Upper lobe of left lung (tissue), 6 donors: ENCODE data around the gene TBCA. TPM values are rescaled to one million over a fixed set of nuclear protein-coding genes. Genes with fewer than 3 reads are reported as not detected.

Source experiments
- ATAC-seq, 2 donors: fragments of 200-7000 bp; cut with Tn5 transposase; one replicate each; pipeline ENCODE4 v1.9.1; 2022; ENCODE audit warnings: mild to moderate bottlenecking in 2 of 2, moderate library complexity in 2 of 2; ENCODE audit not compliant: low FRiP score in 2 of 2
- DNase-seq, 2 donors: peaks; one replicate each; pipeline ENCODE4 v3.0.0-alpha.2; 2019 to 2020
- H3K27ac ChIP-seq, 4 donors: fragments of 200-600 bp; sonication (generic); one replicate each; pipeline ENCODE4 v1.5.1; 2016 to 2019
- H3K27me3 ChIP-seq, 4 donors: fragments of 200-600 bp; sonication (generic); one replicate each; pipeline ENCODE4 v1.5.1; 2017 to 2019
- H3K36me3 ChIP-seq, 4 donors: fragments of 200-600 bp; sonication (generic); one replicate each; pipeline ENCODE4 v1.5.1; 2016 to 2019
- H3K4me1 ChIP-seq, 4 donors: fragments of 200-600 bp; sonication (generic); one replicate each; pipeline ENCODE4 v1.5.1; 2018 to 2019
- H3K4me3 ChIP-seq, 4 donors: fragments of 200-600 bp; sonication (generic); one replicate each; pipeline ENCODE4 v1.5.1; 2017 to 2019; ENCODE audit warnings: mild to moderate bottlenecking in 2 of 4, moderate library complexity in 1 of 4
- H3K9me3 ChIP-seq, 4 donors: fragments of 200-600 bp; sonication (generic); one replicate each; pipeline ENCODE4 v1.5.1; 2018 to 2019
- EP300 ChIP-seq, 4 donors: sonication (generic); formaldehyde crosslinking; IDR thresholded peaks; one replicate each; pipeline ENCODE4 v1.5.1; 2017; ENCODE audit warnings: antibody characterized with exemption in 4 of 4, control low read depth in 2 of 4
- POLR2A ChIP-seq, 4 donors: fragments of 450-650 bp; IDR thresholded peaks; one replicate each; pipeline ENCODE4 v1.5.1; 2016 to 2017; ENCODE audit warnings: antibody characterized with exemption in 4 of 4, mild to moderate bottlenecking in 2 of 4
- POLR2AphosphoS5 ChIP-seq, 2 donors: sonication (generic); formaldehyde crosslinking; IDR thresholded peaks; one replicate each; pipeline ENCODE4 v1.5.1; 2017; ENCODE audit warnings: antibody characterized with exemption in 2 of 2
- WGBS, 2 donors: methylation state at CpG; one replicate each; pipeline ENCODE4 v1.1.5; 2017 to 2018; 5-methylcytosine and 5-hydroxymethylcytosine counted together
- total RNA-seq, 6 donors: library from RNA; depleted of rRNA in 4 of 6; stranded (reverse); fragments of >200 nt in 4 of 6; gene quantifications; one replicate each; pipeline versions ENCODE4 v1.1.0 to v1.2.1, GENCODE V29; 2016 to 2021
- TF ChIP-seq, protein P1 (sequence below), 6 experiments: fragments of 450-650 bp in 4 of 6; fragments of 200-600 bp in 2 of 6; sonication (generic) in 2 of 6; IDR thresholded peaks; one replicate each; pipeline ENCODE4 v1.5.1; 2016 to 2019; ENCODE audit warnings: antibody characterized with exemption in 6 of 6
- donor health status: DM: no; HTN: no; CAD: no; lungs with moderate emphysema.
- donor health status: DM: no; HTN: yes; CAD: no; lungs with severe emphysema.

Gene TBCA
- total RNA-seq, 6 donors from 2014 or later = 69.2 to 163 (median 124) TPM

DNA sequence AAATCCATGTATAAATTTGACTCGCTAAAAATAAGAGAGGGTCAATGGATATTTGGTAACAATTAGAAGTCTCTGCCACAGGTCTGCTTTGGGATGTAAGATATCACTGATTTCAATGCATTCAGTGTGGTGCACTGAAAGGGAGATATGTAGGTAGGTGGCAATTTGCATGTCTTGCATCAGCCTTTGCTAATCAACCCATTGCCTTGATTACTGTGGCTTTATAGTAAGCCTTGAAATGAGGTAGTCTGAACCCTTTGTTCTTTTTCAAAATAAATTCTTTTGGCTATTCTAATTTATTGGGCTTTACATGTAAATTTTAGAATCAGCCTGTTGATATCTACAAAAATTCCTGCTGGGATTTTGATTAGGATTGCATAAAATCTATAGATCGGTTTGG is 15.8 kb upstream of the TBCA start:
- 96% methylated on average over 2 of the region's 2 CpGs for WGBS, 2 donors
- Histone ChIP-seq H3K27ac (no peak overlapping the region), H3K36me3 (no peaks in the 10 kb centered on the region)

DNA sequence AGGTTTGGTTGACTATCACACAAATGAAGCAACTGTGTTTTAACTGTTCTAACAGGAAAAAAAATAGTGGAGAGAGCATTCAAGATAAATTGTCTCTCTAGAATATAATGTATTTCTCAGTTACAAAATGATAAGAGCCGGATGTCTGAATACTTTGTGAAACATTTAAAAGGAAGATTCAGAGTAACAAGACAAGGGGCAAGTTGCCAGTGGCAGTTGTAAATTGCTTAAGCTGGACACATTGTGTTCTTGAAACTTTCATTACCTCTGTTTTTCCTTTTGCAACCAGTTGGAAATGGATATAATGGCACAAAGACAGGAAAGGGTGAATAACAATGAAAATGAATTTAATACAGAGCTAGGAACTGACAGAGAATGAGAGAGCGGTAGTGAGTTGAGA is 15.2 kb upstream of the TBCA start:
- DNase-seq (no peak), ATAC-seq (no peak)
- H3K36me3 ChIP-seq = no peaks in the 10 kb centered on the region
- no peak overlapping the region for H3K27ac ChIP-seq
- no peaks in the 10 kb centered on the region for H3K9me3 ChIP-seq
- H3K27me3 ChIP-seq = no peaks in the 10 kb centered on the region
- 61% methylated on average over 2 of the region's 2 CpGs for WGBS, 2 donors
- TF ChIP-seq, protein P1, sequence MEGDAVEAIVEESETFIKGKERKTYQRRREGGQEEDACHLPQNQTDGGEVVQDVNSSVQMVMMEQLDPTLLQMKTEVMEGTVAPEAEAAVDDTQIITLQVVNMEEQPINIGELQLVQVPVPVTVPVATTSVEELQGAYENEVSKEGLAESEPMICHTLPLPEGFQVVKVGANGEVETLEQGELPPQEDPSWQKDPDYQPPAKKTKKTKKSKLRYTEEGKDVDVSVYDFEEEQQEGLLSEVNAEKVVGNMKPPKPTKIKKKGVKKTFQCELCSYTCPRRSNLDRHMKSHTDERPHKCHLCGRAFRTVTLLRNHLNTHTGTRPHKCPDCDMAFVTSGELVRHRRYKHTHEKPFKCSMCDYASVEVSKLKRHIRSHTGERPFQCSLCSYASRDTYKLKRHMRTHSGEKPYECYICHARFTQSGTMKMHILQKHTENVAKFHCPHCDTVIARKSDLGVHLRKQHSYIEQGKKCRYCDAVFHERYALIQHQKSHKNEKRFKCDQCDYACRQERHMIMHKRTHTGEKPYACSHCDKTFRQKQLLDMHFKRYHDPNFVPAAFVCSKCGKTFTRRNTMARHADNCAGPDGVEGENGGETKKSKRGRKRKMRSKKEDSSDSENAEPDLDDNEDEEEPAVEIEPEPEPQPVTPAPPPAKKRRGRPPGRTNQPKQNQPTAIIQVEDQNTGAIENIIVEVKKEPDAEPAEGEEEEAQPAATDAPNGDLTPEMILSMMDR (IDR thresholded peaks at IDR 0.05) = no peak
- TF ChIP-seq EP300 (IDR thresholded peaks at IDR 0.05) (no peak), POLR2AphosphoS5 (IDR thresholded peaks at IDR 0.05) (no peak), POLR2A (IDR thresholded peaks at IDR 0.05) (no peak)
- no peaks in the 10 kb centered on the region for H3K4me1 ChIP-seq
- no peak overlapping the region for H3K4me3 ChIP-seq

More for the DNA sequence above, 15.8 kb upstream of the TBCA start:
- DNase-seq = no peak
- no peak for ATAC-seq
- no peaks in the 10 kb centered on the region for H3K27me3 ChIP-seq
- H3K4me1 ChIP-seq = no peaks in the 10 kb centered on the region
- no peaks in the 10 kb centered on the region for H3K9me3 ChIP-seq
- TF ChIP-seq EP300 (IDR thresholded peaks at IDR 0.05) = no peak
- no peak for TF ChIP-seq POLR2AphosphoS5 (IDR thresholded peaks at IDR 0.05)
- no peak for TF ChIP-seq POLR2A (IDR thresholded peaks at IDR 0.05)
- TF ChIP-seq, protein P1 (IDR thresholded peaks at IDR 0.05) = no peak
- no peak overlapping the region for H3K4me3 ChIP-seq

DNA sequence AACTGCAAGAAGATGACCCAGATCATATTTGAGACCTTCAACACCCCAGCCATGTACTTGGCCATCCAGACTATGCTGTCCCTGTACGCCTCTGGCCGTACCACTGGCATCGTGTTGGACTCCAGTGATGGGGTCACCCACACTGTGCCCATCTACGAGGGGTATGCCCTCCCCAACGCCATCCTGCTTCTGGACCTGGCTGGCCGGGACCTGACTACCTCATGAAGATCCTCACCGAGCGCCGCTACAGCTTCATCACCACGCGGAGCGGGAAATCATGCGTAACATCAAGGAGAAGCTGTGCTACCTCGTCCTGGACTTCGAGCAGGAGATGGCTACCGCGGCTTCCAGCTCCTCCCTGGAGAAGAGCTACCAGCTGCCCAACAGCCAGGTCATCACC is 9.1 kb upstream of the TBCA start:
- Histone ChIP-seq H3K4me1 (no peaks in the 10 kb centered on the region), H3K27ac (no peak overlapping the region), H3K4me3 (no peak overlapping the region), H3K9me3 (no peaks in the 10 kb centered on the region), H3K27me3 (no peaks in the 10 kb centered on the region), H3K36me3 (no peaks in the 10 kb centered on the region)
- WGBS, 2 donors = 93 to 97% methylated on average over 8 to 17 of the region's 17 CpGs
- TF ChIP-seq EP300 (IDR thresholded peaks at IDR 0.05) (no peak), POLR2A (IDR thresholded peaks at IDR 0.05) (no peak), POLR2AphosphoS5 (IDR thresholded peaks at IDR 0.05) (no peak)
- TF ChIP-seq, protein P1 (IDR thresholded peaks at IDR 0.05) = no peak
- DNase-seq (peak in 1 of 2 donors; percentile 35), ATAC-seq (no peak)

DNA sequence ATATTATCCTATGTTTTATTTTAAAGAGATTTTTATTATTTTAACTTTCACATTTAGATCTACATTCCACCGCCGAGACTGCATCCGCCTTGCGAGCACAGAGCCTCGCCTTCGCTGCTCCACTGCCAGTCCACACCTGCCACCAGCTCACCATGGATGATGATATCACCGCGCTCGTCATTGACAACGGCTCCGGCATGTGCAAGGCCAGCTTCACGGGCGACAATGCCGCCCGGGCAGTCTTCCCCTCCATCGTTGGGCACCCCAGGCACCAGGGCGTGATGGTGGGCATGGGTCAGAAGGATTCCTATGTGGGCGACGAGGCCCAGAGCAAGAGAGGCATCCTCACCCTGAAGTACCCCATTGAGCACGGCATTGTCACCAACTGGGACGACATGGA is 8.6 kb upstream of the TBCA start:
- TF ChIP-seq POLR2AphosphoS5 (IDR thresholded peaks at IDR 0.05) (no peak), EP300 (IDR thresholded peaks at IDR 0.05) (no peak), POLR2A (IDR thresholded peaks at IDR 0.05) (no peak)
- TF ChIP-seq, protein P1 (IDR thresholded peaks at IDR 0.05) = no peak
- 94 to 96% methylated on average over 21 of the region's 21 CpGs for WGBS, 2 donors
- no peaks in the 10 kb centered on the region for H3K4me1 ChIP-seq
- H3K4me3 ChIP-seq = no peak overlapping the region
- H3K27me3 ChIP-seq = no peaks in the 10 kb centered on the region
- H3K36me3 ChIP-seq = no peaks in the 10 kb centered on the region
- no peaks in the 10 kb centered on the region for H3K9me3 ChIP-seq
- H3K27ac ChIP-seq = no peak overlapping the region
- DNase-seq (peak in 1 of 2 donors; percentile 60), ATAC-seq (peak in 1 of 2 donors; percentile 23)

DNA sequence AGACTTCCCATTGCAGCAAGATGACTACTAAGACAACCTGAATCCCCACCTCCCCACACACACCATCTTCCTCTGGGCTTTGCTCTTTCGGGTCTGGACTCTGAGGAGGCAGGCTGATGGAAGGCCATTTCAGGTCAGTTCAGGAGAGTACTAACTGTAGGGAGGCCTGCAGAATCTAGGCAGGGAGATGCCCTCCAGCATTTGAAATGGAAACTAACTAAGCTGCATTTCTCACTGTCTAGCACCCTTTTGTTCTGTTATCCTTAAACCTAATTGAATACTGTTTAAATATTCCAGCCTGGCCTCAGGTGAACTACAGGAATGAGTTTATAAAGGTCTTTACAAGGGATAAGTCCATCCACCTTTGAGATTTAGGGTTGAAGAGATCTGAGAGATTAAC is 4.9 kb upstream of the TBCA start:
- Histone ChIP-seq H3K9me3 (no peaks in the 10 kb centered on the region), H3K4me1 (peaks cover 0 to 6% (median 0%) of the 10 kb centered on the region in 4 donors), H3K27me3 (no peaks in the 10 kb centered on the region), H3K4me3 (no peak overlapping the region), H3K36me3 (no peaks in the 10 kb centered on the region), H3K27ac (no peak overlapping the region)
- TF ChIP-seq POLR2AphosphoS5 (IDR thresholded peaks at IDR 0.05) (no peak), EP300 (IDR thresholded peaks at IDR 0.05) (no peak), POLR2A (IDR thresholded peaks at IDR 0.05) (no peak)
- TF ChIP-seq, protein P1 (IDR thresholded peaks at IDR 0.05) = no peak
- DNase-seq = no peak
- 81 to 100% methylated on average over 1 of the region's 1 CpG for WGBS, 2 donors
- ATAC-seq = no peak
